Raji (cell line): ENCODE results near the gene JAKMIP1.

Experiments
- POLR2A ChIP-seq: IDR thresholded peaks from 2 replicates; pipeline ENCODE4 v1.6.1; 2011; ENCODE audit warnings: low read depth, low read length, control low read depth; ENCODE audit not compliant: insufficient read depth

Gene JAKMIP1

DNA sequence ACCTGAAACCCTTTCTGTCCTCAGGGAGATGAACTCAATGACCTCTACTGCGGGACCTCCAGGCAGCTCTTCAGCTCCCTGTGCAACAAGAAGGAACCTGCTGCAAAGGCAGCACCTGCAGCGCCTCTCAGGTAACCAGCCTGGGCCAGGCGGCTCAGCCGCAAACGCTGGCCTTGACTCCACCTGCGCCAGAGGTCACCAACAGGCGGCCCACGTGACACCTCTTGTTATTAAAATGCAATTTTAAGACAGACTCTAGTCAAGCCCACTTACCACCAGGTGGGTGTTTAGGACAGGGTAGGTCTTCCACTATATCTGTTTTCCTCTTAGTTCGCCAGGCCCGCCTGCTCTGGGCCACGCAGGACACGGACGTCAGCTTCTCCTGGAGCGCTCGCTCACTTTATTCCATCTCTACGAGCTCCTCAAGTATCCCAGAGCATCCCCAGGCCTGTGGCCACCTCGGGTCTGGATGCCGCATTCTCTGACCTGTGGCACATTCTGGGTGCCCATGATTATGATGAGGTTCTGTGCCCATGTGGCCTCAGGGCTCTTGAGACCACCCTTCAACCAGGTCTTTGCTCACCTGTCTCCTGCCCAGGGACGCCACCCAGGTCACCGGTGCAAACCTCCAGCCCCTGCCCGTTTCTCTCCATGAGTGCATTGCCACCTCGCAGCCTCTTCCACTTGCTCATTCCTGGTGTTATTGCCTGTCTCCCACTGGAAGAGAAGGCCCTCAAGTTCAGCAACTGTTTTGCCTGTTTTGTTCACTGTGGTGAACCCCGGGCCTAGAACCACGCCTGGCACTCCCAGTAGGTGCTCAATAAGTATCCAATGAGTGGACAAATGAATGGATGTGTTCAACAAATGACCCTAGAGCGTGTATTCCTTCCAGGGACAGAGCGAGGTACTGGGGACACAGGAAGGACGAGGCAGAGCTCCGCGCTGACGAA, 32.8 kb upstream of the JAKMIP1 start:
- no peak for TF ChIP-seq POLR2A

DNA sequence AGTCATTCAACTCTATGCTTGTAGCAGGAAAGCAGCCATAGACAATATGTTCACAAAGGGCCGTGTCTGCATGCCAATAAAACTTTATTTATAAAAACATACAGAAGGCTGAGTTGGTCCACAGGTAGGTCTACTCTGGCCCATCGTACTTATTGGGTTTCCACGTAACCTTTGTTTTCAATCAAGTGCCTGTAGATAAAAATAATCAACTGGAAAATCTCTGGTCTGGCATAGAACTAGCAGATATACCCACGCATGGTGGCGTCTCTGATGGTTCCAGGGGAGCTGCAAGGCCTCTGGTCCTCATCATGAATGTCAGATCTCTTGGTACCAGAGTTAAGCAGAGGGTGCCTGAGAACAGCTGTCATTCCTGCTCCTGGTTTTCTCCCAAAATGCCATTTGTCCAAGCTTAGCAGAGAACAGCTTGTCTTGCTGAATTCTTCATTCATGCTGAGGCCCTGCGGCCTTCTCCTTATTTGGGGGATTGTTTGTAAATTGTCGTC, 31.4 kb upstream of the JAKMIP1 start:
- no peak for TF ChIP-seq POLR2A

DNA sequence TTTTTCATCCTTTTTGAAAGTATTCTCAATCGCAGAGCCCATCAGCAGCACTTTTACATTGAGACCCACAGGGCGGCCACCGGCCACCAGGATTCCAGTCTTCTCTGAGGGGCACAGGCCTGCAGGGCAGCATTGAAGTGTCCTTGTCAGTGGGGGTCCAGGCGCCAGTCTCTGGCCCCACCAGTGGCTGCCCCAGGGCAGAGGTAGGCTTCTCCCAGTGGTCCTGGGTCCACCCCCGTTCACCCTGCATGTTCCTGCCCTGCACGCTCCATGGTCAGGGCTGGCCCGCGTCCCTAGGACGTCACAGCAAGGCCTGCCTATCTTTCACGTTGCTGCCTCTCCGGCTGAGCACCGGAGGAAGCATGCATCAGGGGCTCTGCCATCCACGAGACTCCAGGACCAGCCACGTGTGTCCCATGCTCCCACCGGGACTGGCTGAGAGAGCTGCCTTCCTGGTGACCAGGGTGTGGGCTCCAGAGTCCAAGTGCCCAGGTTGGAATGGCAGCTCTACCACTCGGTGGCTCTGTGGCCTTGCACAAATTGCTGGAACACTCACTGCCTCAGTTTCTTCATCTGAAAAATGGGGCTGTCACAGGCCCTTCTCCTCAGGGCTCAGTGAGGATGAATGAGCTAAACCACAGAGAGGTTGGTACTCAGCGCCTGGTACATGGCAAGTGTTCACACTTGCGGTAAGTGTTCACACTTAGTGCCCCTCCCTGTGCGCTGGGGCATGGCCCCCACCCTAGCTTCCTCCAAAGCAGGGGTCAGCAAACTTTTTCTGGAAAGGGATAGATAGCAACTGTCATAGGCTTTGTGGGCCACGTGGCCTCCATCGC, 30.7 kb upstream of the JAKMIP1 start:
- no peak for TF ChIP-seq POLR2A

DNA sequence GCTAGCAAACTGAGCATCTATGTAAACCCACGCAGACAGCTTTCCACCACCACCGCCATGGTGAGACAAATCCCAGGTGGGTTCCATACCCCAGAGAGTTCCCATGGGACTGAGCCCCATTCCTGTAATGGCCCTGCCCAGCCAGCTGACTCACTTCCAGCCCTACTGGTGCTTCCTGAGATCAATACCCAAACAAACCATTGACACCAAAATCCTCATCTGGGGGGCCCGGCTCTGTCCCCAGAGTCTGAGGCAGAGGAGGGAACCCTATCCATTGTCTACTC, 30.1 kb upstream of the JAKMIP1 start:
- TF ChIP-seq POLR2A: no peak

DNA sequence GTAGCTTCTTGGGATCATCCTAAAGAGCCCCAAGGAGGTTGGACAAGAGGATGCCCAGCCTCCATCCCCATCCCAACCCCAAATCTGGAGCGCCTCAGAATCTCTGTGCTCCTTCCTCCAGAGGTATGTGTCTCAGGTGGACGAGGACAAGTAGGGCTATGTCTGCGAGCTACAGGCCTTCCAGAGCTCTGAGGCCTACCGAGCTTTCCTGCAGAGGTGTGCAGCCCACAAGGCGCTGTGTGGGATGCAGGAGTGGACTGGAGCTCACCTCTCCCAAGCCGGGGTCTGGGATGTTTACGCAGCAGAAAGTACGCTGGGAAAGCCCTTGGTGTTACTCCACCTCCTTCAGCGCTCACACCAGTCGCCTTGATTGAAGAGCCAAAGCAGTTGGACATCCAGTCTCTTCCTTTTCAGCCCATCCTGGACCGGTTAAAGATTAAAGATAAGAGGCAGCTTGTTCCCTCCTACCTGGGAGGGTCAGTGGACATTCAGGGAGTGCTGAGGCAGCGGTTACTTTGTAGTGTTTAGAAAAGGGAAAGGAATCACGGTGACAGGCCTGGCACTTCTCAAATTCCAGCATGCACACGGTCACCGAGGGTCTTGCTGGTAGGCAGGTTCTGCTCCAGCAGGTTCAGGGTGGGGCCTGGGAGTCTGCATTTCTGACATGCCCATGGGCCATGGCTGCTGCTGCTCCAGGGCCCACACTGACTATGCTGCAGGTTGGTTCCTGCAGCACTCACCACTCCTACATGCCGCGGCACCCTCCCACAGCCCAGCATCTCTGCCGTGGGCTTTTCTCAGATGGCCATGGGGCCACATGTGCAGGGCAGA, 29.5 kb upstream of the JAKMIP1 start:
- no peak for TF ChIP-seq POLR2A

DNA sequence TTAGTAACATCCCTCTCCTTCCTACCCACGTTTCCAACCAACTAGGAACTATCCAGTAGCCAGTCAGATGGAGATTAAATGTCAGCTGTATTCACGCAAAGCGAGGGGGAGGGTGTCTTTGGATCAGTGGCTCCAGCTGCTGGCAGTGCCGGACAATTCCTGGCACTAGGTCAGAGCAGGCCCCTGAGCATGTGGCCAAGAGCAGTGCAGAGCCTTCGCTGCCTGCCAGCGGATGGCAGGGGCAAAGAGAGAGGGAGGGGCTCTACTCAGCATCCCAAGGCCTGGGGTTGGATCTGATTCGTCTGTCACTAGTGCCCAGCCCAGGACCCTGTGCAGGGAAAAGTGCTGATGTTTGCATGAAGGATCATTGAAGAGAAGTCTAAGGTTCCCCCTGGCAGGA, 28.7 kb upstream of the JAKMIP1 start:
- TF ChIP-seq POLR2A: no peak

DNA sequence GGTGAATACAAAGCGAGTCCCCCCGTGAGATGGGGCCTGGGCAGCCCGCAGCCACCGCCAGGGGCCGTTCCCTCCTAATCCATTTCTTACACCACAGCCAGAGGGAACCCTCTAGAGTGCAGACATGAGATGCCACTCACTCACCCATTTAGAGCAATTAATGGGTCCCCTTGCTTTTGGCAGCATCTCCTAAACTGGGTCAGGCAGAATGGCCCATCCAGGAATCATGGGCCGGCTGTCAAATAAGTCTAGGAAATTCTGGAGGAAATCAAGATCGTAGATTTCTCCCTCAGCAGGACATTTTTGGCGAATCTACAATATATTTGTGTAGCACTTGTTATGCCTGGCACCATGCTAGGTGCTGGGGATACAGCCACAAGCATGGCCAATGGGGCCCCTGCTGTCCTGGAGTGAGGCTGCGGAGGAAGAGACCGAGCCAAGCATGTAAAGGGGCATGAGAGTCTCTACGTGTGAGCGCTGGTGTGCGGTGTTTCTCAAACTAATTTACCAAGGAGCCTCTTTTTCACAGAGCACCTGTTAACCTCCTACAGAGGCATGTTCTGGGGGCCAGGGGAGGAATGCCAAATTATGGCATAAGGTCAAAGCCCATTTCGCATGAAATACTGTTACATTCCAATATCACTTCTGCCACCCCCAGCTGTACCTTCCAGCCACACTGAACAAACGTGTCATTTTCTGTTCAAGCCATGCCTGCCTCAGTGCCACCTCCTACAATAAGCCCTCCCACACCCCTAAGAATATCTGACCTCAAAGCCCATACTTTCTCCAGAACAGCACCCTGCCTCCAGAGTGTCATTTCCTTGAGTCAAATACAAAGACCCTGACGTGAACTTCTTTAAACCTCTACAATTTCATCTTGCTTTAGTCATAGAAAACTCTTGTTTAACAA, 28.1 kb upstream of the JAKMIP1 start:
- TF ChIP-seq POLR2A: no peak

DNA sequence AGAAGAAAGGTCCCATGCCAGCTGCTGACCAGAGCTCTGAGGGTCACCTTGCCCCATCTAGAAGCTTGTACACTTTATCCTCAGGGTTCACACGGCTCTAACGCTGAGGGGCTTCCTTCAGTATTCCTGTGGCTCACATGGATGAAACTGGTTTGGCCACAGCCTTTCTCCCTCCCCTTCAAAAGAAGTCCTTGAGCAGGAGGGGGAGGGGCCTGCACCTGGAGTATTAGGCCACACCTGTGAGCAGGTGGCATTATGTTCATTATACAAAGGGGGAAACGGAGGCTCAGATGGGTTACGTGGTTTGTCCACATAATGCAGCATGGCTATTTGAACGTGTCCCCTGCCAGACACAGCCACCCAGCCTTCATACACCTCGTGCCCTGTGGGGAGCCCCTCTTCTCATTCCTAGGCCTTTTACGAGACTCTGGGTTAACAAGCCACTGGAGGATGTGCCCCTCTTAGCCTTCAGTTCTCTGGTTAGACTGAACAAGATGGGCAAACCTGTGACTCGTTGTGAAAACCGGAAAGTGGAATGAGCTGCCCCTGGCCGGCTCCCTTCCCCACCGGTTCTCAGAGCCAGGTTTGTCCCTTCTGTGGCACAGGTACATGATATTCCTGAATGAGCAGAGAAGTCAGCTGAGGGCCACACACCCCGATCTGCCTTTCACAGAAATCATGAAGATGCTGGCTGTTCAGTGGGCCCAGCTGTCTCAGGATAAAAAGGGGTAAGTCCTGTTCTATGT, 27.2 kb upstream of the JAKMIP1 start:
- no peak for TF ChIP-seq POLR2A

DNA sequence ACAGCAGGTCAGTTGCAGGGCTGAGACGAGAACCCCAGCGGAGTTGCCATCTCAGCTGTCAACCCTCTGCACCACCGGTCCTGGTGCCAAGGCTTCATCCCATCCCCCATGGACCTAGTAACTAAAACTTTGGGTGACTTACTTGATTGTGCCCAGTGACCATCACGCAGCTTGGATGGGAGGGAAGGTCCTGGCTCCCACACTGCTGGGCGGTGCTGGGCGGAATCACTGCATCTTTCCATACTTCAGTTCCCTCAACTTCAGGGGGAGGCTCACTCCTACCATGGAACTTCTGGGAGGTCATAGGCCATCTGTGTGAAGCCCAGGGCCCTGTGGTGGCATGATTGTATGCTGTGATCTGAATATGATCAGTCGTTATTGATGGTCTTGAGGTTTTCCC, 26.2 kb upstream of the JAKMIP1 start:
- TF ChIP-seq POLR2A: no peak

DNA sequence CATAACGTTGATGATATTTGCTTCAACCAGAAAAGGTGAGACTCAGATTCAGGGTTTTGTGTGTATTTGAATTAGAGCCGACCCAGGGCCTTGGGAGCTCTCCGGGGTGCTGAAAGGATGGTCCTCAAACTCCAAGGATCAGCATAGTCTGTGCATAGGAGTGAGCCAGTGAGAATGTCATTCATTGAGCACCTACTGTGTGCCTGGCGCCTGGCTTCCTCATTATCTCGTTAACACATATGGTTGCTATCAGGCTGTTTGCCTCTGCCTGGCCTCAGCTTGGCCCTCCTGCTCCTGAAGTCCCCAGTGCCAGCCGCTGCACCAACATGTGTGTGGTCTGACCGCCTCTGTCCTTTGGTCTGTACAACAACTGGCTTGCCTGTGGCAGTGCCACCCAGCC, 25.1 kb upstream of the JAKMIP1 start:
- TF ChIP-seq POLR2A: no peak

DNA sequence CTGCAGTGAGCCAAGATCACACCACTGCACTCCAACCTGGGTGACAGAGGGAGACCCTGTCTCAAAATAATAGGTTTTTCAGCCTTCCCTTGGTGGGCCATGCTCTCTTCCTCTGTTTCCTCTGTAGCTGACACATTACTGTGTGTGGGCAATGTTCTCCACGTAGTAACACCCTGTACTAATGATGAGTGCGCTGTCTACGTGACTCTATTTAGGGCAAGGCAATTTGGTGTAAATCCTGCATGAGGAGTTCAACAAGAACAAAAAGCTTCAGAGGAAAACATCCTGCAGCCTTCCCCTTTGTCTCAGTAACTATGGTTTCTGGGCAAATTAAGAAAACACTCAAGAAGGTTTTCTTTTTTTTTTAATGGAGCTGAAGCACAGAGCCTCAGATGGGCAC, 24.4 kb upstream of the JAKMIP1 start:
- TF ChIP-seq POLR2A: no peak

DNA sequence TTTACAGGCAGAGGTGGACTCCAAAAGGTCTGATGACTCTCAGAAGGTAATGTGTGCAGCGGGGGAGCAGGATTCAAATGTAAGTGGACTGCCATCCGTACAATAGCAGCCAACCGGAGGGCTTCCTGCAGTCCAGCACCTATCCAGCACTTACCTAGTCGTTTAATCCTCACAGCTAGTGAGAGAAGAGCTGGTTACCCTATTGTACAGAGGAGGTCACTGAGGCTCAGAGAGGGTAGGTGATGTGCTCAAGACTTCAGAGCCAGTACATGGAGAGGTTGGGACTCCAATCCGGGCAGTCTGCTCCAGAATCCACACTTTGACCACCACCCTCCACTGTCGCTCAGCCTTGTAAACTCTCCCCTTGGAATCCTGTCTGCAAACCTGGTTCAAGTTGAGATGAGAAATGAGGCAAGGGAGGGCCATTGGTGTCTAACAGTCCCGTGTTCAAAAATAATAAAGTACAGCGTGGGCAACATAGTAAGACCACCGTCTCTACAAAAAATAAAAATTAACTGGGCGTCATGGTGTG, 22.5 kb upstream of the JAKMIP1 start:
- no peak for TF ChIP-seq POLR2A
